ENCODE results near the gene POTEB3.
"Not testable (repeated sequence)": the region's sequence is repeated elsewhere in the genome, so short reads cannot be mapped to it uniquely, and the experiment has no call there.

Gene POTEB3

DNA sequence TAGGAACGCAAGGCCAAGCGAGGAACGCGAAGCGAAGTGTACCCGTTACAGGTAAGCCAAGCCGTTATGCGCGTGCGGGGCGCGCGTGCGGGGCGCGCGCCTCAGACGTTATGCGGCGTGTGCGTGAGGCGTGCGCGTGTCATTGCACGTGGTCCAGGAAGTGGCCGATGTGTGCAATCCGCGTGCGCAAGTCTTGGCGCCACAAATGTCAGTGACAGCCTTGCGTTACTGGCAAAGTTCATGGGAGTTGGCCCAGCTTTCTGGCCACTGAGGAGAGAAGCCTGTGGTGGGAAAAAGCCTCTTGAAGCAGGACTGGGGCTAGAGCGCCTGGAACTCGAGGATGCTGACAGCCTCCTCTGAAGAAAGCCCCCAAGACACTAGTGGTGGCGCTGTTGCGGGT lies at the start of gene POTEB3:
Gene POTEB3 (minus strand): TSS at position 101 of the 400 bp plus-strand sequence. CDS start 488 bp downstream, outside the sequence.
- not testable (repeated sequence) for DNase-seq (ENCODE audit: low read depth)

DNA sequence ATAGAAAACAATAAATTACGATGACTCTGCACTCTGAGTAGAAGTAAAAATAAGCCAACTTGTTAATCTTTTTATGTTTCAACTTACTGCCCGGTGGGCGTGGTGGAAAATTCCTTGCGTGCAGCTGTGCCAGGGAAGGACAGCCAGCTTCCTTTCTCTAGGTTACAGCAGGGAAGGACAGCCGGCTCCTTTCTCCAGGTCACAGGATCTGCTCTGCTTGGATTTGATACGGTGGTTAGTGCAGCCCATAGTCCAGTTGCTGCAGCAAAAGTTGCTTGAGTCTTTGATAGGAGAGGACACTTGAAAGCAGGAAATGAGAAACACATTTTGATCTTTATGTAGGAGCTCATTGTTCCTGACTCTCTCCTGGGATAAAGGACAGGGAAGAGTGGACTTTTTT lies 13.4 kb upstream of the POTEB3 start:
- not testable (repeated sequence) for DNase-seq (ENCODE audit: low read depth)

DNA sequence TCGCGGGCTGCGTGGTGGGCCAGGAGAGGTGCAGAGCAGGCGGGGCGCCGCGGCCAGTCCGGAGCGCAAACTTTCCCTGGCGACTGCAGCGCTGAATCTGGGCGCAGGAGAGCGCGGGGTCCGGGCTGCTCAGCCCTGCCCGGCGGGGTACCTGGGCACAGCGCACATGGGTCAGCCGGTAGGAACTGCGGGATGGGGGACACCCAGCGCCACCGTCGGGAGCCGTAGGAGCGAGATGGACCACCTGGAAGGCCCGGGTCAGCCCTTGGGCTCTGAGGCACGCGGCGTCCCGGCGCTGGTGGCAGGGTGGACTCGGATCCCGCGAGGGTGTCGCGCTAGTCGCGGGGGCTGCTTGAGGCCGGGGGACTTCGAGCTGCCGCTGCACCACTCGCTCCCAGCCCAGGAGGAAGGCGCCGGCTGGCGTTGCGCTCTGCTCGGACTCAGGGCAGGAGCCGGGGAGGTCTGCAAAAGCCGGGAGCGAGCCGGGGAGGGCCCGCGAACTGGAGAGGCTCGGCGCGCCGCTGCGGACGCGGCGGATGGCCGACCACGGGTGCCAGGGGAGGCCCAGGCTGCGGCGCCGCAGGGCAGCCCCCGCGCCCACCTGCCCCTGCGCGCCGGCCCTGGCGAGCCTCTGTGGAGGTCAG lies 11.7 kb upstream of the POTEB3 start:
- DNase-seq (ENCODE audit: low read depth): not testable (repeated sequence)

DNA sequence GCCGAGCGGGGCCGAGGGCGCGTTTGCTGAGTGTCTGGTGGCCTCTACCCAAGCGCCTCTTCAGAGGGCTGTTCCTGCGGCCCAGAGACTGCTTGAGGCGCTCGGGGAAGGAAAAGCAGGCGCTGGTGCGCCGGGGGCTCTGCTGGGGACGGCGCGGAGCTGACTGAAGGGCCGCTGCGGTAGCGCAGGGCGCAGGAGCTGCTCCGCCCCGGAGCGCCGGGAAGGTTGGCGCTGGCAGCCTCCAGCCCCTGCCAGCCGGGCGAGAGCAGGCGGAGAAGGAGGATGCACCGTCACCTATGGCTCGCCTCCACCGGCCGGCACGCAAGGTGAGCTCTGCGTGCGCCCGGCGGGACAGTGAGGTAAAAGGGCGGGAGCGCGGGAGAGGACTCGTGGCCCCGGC lies 11.2 kb upstream of the POTEB3 start:
- DNase-seq (ENCODE audit: low read depth): not testable (repeated sequence)

DNA sequence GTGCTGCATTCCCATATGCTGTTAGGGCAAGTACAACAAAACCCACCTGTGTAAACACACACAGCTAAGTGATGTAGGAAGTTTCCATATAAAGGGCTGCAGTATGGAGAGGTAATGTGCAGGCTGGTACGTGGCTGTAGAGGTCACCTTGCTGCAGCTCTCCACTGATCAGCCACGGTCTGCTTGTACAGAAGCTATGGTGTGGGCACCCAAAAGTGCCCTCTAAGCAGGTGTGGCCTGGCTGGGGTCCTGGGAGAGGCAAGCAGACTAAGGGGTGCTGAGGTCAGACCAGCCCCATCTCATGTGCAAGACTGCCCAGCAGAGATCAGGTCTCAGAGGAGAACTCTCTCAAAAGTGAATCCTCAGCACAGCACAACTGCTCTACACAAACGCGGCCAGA lies 32.9 kb downstream of the POTEB3 start:
- not testable (repeated sequence) for DNase-seq (ENCODE audit: low read depth)

DNA sequence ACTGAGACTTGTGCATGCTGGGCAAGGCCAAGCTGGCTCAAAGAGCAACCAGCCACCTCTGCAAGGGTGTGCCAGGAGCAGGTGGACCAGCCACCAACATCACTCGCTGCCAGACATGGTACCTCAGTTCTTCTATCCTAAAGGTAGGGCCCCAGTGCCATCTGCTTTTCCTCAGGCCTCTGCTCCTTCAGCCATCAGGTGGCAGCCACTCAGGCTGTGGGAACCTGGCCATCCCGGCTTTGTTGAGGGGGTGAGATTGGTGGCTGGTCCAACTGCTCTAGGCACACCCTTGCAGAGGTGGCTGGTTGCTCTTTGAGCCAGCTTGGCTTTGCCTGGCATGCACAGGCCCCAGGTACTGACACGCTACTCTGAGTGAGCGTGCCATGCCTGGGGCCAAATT lies 38.8 kb downstream of the POTEB3 start:
- DNase-seq (ENCODE audit: low read depth): not testable (repeated sequence)

DNA sequence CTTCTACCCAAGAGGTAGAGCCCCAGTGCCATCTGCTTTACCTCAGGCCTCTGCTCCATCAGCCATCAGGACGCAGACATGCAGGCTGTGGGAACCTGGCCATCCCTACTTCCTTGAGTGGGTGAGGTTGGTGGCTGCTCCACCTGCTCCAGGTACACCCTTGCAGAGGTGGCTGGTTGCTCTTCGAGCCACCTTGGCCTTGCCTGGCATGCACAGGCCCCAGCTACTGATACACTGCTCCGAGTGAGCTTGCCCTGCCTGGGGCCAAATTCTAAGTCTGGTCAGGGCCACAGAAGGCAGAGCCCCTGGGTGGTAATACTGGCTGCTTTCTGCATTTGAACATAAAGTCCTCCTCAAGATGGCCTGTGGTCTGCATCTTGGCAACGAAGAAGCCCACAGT lies 41.2 kb downstream of the POTEB3 start:
- DNase-seq (ENCODE audit: low read depth): not testable (repeated sequence)

DNA sequence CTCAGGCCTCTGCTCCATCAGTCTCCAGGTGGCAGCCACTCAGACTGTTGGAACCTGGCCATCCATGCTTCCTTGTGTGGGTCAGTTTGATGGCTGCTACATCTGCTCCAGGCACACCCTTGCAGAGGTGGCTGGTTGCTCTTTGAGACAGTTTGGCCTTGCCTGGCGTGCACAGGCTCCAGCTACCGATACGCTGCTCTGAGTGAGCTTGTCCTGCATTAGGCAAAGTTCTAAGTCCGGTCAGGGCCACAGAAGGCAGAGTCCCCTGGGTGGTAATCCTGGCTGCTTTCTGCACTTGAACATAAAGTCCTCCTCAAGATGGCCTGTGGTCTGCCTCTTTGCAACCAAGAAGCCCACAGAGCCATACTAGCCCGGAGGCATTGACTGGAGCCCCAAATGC lies 41.8 kb downstream of the POTEB3 start:
- DNase-seq (ENCODE audit: low read depth): not testable (repeated sequence)

DNA sequence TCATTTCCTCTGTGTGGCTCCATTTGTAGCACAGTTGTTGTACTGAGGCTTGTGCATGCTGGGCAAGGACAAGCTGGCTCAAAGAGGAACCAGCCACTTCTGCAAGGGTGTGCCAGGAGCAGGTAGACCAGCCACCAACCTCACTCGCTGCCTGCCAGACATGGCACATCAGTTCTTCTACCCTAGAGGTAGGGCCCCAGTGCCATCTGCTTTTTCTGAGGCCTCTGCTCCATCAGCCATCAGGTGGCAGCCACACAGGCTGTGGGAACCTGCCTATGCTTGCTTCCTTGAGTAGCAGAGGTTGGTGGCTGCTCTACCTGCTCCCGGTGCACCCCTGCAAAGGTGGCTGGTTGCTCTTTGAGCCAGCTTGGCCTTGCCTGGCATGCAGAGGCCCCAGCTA lies 42.6 kb downstream of the POTEB3 start:
- DNase-seq (ENCODE audit: low read depth): not testable (repeated sequence)

DNA sequence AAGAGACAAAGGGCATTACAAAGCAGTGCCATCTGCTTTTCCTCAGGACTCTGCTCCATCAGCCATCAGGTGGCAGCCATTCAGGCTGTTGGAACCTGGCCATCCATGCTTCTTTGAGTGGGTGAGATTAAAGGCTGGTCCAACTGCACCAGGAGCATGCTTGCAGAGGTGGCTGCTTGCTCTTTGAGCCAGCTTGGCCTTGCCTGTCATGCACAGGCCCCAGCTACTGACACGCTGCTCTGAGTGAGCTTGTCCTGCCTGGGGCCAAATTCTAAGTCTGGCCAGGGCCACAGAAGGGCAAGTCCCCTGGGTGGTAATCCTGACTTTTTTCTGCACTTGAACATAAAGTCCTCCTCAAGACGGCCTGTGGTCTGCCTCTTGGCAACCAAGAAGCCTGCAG lies 43.1 kb downstream of the POTEB3 start:
- not testable (repeated sequence) for DNase-seq (ENCODE audit: low read depth)

DNA sequence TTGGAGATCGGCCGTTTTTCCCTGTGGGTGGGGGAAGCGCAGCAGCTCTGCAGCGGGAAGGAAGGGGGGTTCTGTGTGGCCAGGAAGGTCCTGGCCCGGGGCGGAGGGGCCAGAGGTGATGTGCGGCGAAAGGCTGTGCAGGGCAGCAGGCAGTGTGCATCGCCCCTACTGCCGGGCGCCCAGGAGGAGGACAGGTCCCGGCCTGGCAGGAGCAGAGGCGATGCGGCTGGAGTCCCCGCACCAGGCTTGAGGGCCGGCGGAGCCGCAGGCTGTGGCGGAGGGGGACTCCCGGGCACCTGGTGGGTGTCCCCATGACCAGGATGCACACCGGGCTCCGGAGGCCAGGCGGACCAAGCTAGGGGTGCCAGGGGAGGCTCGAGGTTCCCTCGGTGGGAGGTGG lies 54.3 kb downstream of the POTEB3 start:
- not testable (repeated sequence) for DNase-seq (ENCODE audit: low read depth)

DNA sequence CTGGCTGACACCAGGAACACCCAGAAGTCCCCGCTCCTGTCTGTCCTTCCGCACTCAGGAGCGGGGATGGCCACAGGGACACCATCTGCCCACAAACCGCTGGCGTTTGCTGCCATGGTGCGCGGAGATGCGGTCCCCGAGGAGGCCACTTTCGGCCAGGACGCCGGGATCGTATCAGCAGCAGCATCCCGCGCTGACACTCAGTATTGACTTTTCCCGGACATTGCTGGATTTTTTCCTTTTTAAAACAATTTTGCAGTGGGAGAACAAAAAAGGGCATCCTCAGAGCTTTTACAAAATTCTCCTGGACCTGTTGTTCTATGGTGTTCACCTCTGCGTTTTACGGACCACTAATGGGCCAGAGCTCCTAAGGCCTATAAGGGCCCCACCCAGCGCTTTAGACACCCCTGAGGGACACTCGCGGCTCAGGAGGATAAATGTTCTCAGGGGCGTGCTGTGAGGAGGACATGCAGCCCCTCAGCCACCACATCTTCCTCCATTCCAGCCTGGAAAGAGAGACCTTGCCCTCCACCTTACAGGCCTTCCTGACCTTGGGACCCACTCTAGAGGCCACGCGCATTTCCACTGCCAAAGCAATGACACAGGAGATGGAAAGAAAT lies 56.3 kb downstream of the POTEB3 start:
- DNase-seq (ENCODE audit: low read depth): not testable (repeated sequence)

DNA sequence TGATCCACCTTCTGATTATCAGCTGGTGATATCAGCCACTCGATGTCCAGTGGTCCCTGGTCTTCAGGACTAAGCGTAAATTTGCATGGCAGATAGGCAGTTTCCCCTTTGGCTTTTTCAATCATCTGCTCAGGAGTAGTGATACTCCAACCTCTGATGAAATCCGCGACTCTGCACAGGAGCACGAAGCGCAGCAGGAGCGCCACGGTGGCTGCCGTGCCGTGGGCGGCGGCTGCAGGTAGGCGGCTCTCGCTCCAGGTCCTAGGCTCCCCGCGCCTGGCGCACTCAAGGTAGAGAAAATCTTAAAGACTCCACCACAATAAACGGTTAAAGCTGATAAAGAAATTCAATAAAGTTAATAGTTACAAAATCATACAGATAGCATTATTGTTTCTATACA lies 66.6 kb downstream of the POTEB3 start:
- not testable (repeated sequence) for DNase-seq (ENCODE audit: low read depth)

DNA sequence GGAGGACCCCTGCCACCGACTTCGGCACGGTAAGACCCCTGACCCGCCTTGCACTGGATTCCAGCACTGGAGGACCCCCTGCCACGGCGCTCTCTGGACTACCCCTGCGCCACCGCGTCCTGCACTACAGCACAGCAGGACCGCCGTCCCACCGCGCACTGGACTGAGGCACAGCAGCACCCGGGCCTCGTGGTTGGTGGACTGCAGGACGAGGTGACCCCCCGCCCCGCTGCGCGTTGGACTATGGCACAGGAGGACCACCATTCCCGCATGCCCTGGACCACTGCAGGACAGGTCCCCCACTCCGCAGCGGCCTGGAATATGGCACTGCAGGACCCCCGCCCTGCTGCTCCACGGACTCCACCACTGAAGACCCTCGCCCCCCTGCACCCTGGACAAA lies 71.1 kb downstream of the POTEB3 start:
- DNase-seq (ENCODE audit: low read depth): not testable (repeated sequence)

DNA sequence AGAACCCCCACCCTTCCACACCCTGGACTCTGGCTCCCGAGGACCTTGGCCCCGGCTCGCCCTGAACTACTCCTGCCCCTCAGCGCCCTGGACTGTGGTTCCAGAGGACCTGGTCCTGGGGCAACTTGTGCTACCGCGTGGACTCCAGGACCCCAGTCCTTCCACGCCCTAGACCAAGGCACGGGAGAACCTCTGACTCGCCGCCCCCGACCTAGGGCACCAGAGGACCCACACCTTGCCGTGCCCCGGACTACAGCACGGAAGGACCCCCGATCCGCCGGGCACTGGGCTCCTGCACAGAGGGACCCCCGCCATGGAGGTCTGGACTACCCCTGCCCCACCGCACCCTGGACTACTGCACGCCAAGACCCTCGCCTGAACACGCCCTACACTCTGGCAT lies 71.7 kb downstream of the POTEB3 start:
- DNase-seq (ENCODE audit: low read depth): not testable (repeated sequence)
